MM.1S (cell line): ENCODE measurements around the gene EEF2K.

Experiments used
- DNase-seq: peaks from one replicate; pipeline ENCODE4 v3.0.0-alpha.2; 2015
- H2AFZ ChIP-seq: fragments of 300-600 bp; sonication (generic); 2 replicates; pipeline ENCODE4 v1.6.0; 2016; ENCODE audit warnings: antibody characterized with exemption, low read length
- H3F3A ChIP-seq: fragments of 300-600 bp; sonication (generic); 2 replicates; pipeline ENCODE4 v1.6.1; 2016; ENCODE audit warnings: mild to moderate bottlenecking, antibody characterized with exemption, low read length, moderate library complexity, mixed read lengths; ENCODE audit not compliant: insufficient read depth
- H3K27ac ChIP-seq: fragments of 300-600 bp; sonication (generic); 2 replicates; pipeline ENCODE4 v1.5.1; 2016; ENCODE audit warnings: mild to moderate bottlenecking, low read length
- H3K27me3 ChIP-seq: fragments of 300-600 bp; sonication (generic); replicated peaks from 2 replicates; pipeline ENCODE4 v1.6.0; 2016; ENCODE audit warnings: low read length; ENCODE audit not compliant: insufficient read depth
- H3K36me3 ChIP-seq: fragments of 300-600 bp; sonication (generic); replicated peaks from 2 replicates; pipeline ENCODE4 v1.6.1; 2016; ENCODE audit warnings: mild to moderate bottlenecking, low read length, mixed read lengths; ENCODE audit not compliant: insufficient read depth
- H3K4me1 ChIP-seq: fragments of 300-600 bp; sonication (generic); 2 replicates; pipeline ENCODE4 v1.6.1; 2016; ENCODE audit warnings: low read length, mixed read lengths
- H3K4me2 ChIP-seq: fragments of 300-600 bp; sonication (generic); 2 replicates; pipeline ENCODE4 v1.6.0; 2016; ENCODE audit warnings: low read depth, low read length
- H3K4me3 ChIP-seq: fragments of 300-600 bp; sonication (generic); 2 replicates; pipeline ENCODE4 v1.5.1; 2016; ENCODE audit warnings: low read length, mixed read lengths
- H3K79me2 ChIP-seq: fragments of 300-600 bp; sonication (generic); 2 replicates; pipeline ENCODE4 v1.6.1; 2016; ENCODE audit warnings: mixed run types, low read length, mixed read lengths
- H3K9ac ChIP-seq: fragments of 300-600 bp; sonication (generic); 2 replicates; pipeline ENCODE4 v1.6.1; 2016; ENCODE audit warnings: low read length, mixed read lengths
- H3K9me2 ChIP-seq: fragments of 300-600 bp; sonication (generic); replicated peaks from 2 replicates; pipeline ENCODE4 v1.6.1; 2016; ENCODE audit warnings: mild to moderate bottlenecking, low read length, mixed read lengths; ENCODE audit not compliant: insufficient read depth
- H3K9me3 ChIP-seq: fragments of 300-600 bp; sonication (generic); replicated peaks from 2 replicates; pipeline ENCODE4 v1.6.1; 2016; ENCODE audit warnings: mild to moderate bottlenecking, low read length, mixed read lengths; ENCODE audit not compliant: insufficient read depth
- H4K20me1 ChIP-seq: fragments of 300-600 bp; sonication (generic); 2 replicates; pipeline ENCODE4 v1.6.1; 2016; ENCODE audit warnings: mild to moderate bottlenecking, low read length, moderate library complexity, mixed read lengths; ENCODE audit not compliant: insufficient read depth
- CTCF ChIP-seq: fragments of 300-600 bp; sonication (generic); IDR thresholded peaks from 2 replicates; pipeline ENCODE4 v1.5.1; 2016; ENCODE audit warnings: antibody characterized with exemption, low read length, mixed read lengths
- EZH2 ChIP-seq: fragments of 300-600 bp; sonication (generic); optimal IDR thresholded peaks from 2 replicates; pipeline ENCODE3; 2017; ENCODE audit warnings: low read depth, mild to moderate bottlenecking, antibody characterized with exemption, low read length, mixed read lengths
- EZH2phosphoT487 ChIP-seq: fragments of 300-600 bp; sonication (generic); IDR thresholded peaks from 2 replicates; pipeline ENCODE4 v1.6.1; 2018; ENCODE audit warnings: antibody characterized with exemption, low read length

EEF2K gene

GRCh38 chr16:22282254-22282892 lies 76.3 kb downstream of the EEF2K start:
- Histone ChIP-seq H3K27ac (no peak overlapping the region), H2AFZ (no peak overlapping the region), H3K79me2 (no peaks in the 10 kb centered on the region), H4K20me1 (no peaks in the 10 kb centered on the region), H3K9me3 (no peaks in the 10 kb centered on the region), H3K4me3 (no peak overlapping the region), H3K9ac (no peak overlapping the region), H3K36me3 (no peaks in the 10 kb centered on the region), H3K27me3 (no peaks in the 10 kb centered on the region), H3F3A (no peaks in the 10 kb centered on the region), H3K9me2 (no peaks in the 10 kb centered on the region), H3K4me2 (no peak overlapping the region), H3K4me1 (no peaks in the 10 kb centered on the region)
- TF ChIP-seq EZH2phosphoT487 (no peak), EZH2 (no peak), CTCF (no peak)
- no peak for DNase-seq

- Histone ChIP-seq H3K27me3 (no peaks in the 10 kb centered on the region), H3K9me3 (no peaks in the 10 kb centered on the region), H4K20me1 (no peaks in the 10 kb centered on the region), H2AFZ (no peak overlapping the region), H3K4me3 (no peak overlapping the region), H3K4me1 (no peaks in the 10 kb centered on the region), H3K9me2 (no peaks in the 10 kb centered on the region), H3K4me2 (no peak overlapping the region), H3K79me2 (no peaks in the 10 kb centered on the region), H3F3A (no peaks in the 10 kb centered on the region), H3K27ac (no peak overlapping the region), H3K9ac (no peak overlapping the region), H3K36me3 (no peaks in the 10 kb centered on the region)
- TF ChIP-seq CTCF (no peak), EZH2 (no peak), EZH2phosphoT487 (no peak)
- DNase-seq = no peak
These were observed 78.6 kb downstream of the EEF2K start for GRCh38 chr16:22284637-22285036.

GRCh38 chr16:22285080-22285479 lies 79.0 kb downstream of the EEF2K start:
- no peak overlapping the region for H3K27ac ChIP-seq
- no peak overlapping the region for H3K9ac ChIP-seq
- no peaks in the 10 kb centered on the region for H3K27me3 ChIP-seq
- no peak overlapping the region for H2AFZ ChIP-seq
- H4K20me1 ChIP-seq = no peaks in the 10 kb centered on the region
- TF ChIP-seq EZH2 (no peak), EZH2phosphoT487 (no peak), CTCF (no peak)
- H3K4me3 ChIP-seq = no peak overlapping the region
- no peaks in the 10 kb centered on the region for H3K9me3 ChIP-seq
- H3F3A ChIP-seq = no peaks in the 10 kb centered on the region
- no peak for DNase-seq
- H3K4me1 ChIP-seq = no peaks in the 10 kb centered on the region
- no peaks in the 10 kb centered on the region for H3K9me2 ChIP-seq
- no peaks in the 10 kb centered on the region for H3K79me2 ChIP-seq
- H3K4me2 ChIP-seq = no peak overlapping the region
- no peaks in the 10 kb centered on the region for H3K36me3 ChIP-seq
